COLO668 (cell line): ENCODE results near the gene SMPDL3B.

ENCODE experiments used
- DNase-seq: peaks from one replicate; lab custom pipeline; 2025; ENCODE audit not compliant: unreplicated experiment; lab: John Stamatoyannopoulos, UW

SMPDL3B gene

DNA sequence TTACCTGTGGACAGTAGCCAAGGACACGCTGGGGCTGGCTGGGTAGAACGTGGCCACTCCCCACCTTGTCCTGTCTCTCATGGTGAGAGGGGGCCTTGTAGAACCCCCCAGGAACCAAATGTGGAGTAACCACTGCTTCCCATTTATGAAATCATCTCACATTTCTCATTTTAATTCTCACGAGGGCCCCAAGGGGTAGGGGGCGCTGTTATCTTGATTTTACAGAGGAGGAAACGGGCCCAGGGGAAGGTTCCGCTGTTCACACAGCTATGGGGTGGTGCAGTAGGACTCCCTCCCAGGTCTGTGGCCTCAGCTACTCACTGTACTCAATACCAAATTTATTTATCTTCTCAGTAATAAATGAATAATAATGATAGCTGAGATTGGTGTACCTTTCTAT, 5.5 kb downstream of the SMPDL3B start:
- DNase-seq: peak; percentile 59

DNA sequence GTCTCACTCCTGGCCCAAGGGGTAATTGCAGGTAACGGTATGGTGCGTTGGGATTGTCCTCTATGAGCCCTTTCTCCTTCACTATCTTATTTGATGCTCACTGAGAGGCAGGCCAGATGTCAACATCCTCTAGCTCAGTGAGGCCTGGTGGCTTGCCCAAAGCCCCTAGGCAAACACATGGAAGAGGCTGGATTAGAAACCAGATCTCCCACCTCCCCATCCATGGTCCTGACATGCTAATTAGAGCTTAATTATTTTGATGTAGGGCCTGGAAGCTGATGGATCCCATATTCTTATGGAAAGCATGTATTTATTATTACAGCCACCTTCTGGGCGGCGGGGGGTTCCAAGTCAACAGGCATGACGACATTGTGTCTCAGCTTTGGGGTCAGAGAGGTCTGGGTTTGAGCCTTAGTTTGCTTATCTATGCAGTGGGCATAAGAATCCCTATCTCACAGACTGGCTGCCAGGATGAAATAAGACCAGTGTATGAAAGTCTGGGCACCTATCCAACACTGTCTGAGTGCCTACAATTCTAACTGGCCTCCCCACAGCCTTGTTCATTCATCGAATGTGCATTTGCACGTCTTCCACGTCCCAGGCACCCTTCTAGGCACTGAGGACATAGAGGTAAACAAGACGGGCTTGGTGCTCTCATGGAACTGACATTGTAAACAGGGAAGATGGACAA, 6.2 kb downstream of the SMPDL3B start:
- no peak for DNase-seq

- DNase-seq: no peak
These were observed 7.1 kb downstream of the SMPDL3B start for GRCh38 chr1:27941671-27942540.

GRCh38 chr1:27945020-27945419, 10.2 kb downstream of the SMPDL3B start:
- no peak for DNase-seq

DNA sequence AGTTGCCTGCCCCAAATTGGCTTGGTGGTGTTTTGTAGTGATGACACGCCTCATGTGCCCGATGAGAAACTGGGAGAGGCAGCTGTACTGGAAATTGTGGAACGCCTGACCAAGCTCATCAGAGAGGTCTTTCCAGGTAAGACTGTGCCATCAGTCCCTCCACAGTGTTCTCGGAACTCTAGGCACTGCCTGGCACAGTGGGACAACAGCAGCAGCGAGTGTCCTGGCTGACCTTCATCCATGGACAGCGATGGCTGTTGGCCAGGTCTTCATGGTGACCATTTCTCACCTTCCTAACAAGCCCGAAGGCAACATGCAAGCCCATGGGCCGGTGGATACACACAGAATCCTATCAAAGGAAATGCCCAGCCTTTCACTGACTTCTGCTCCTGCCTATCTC, 14.2 kb downstream of the SMPDL3B start:
- DNase-seq: no peak

GRCh38 chr1:27951396-27951795, 16.6 kb downstream of the SMPDL3B start:
- DNase-seq: peak; percentile 25

DNA sequence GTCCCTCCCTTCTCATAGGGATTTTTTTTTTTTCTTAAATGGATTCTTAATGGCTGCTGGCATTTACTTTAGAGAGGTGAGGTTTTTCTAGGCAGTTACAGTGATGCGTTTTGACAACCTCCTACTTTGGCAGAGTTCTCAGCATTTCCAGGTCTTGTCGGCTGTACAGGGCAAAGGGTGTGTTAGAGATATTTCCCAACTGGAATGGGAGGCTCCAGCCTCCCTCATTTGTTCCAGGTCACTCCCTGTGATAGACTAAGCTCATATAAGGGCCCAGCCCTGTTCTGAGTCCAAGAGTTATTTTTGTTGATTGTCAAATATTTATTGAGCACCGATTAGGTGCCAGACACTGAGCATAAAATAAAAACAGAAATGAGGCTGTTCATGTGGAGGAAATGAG, 17.3 kb downstream of the SMPDL3B start:
- no peak for DNase-seq

- no peak for DNase-seq
These were observed 19.4 kb downstream of the SMPDL3B start for GRCh38 chr1:27954186-27954585.

DNA sequence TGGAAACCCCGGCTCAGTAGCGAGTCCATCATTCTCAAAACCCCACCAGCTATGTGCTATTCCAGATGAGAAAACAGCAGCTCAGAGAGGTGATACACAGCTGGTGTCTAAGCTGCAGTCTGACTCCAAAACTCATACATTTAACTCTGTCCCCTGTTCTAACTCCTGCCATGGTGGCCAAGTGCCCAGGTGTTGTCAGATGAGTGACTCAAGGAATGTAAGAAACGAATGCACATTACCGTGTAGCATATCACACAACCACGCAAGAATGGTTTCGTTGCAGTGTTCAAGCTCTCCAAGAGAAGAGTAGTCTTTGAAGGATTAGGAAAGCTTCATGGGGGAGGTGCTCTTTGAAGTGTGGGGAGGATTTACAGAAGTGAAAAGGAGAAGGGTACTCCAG, 20.3 kb downstream of the SMPDL3B start:
- no peak for DNase-seq

DNA sequence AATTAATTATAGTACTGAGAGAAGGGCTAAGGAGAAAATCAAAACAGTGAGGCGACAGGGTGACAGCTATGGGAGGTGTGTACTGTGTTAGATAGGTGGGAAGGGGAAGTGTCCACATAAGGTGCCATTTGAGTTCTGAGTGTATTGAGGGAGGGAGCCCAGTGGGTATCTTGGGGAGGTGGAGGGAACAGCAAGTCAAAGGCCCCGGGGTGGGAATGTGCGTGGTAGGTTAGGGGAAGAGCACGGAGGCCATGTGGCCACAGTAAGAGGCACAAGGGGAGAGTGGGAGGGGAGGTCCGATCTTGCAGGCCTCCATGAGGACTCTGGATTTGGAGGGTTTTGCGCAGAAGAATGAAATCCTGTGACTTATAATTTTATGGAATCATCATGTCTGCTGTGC, 22.0 kb downstream of the SMPDL3B start:
- DNase-seq: no peak

DNA sequence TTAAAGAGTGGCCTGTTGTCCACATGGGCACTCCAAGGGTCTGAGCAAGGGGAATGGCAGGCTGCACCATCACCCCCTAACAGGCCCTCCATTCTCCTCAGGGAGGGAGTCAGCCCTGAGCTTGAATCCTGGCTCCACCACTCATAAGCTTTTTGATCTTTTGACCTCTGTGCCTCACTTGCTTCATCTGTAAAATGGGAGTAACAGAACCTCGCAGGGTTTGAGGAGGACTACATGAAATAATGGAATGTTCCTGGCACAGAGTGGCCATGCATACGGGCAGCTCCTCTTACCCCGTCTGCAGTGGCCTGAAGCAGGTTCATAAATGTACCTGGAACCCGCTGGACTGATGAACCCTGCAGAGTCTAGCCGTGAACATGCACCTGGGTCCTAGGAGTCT, 22.9 kb downstream of the SMPDL3B start:
- no peak for DNase-seq

DNA sequence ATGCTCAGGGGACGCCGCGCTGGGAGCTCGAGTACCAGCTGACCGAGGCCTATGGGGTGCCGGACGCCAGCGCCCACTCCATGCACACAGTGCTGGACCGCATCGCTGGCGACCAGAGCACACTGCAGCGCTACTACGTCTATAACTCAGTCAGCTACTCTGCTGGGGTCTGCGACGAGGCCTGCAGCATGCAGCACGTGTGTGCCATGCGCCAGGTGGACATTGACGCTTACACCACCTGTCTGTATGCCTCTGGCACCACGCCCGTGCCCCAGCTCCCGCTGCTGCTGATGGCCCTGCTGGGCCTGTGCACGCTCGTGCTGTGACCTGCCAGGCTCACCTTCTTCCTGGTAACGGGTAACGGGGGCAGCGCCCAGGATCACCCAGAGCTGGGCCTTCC, 23.7 kb downstream of the SMPDL3B start:
- peak; percentile 46 for DNase-seq

GRCh38 chr1:27959792-27960603, 25.2 kb downstream of the SMPDL3B start, which contains the start of gene XKR8:
Gene XKR8 (plus strand): TSS chr1:27959973. CDS start chr1:27960070, 97 bp downstream.
- peak; percentile 94 for DNase-seq

DNA sequence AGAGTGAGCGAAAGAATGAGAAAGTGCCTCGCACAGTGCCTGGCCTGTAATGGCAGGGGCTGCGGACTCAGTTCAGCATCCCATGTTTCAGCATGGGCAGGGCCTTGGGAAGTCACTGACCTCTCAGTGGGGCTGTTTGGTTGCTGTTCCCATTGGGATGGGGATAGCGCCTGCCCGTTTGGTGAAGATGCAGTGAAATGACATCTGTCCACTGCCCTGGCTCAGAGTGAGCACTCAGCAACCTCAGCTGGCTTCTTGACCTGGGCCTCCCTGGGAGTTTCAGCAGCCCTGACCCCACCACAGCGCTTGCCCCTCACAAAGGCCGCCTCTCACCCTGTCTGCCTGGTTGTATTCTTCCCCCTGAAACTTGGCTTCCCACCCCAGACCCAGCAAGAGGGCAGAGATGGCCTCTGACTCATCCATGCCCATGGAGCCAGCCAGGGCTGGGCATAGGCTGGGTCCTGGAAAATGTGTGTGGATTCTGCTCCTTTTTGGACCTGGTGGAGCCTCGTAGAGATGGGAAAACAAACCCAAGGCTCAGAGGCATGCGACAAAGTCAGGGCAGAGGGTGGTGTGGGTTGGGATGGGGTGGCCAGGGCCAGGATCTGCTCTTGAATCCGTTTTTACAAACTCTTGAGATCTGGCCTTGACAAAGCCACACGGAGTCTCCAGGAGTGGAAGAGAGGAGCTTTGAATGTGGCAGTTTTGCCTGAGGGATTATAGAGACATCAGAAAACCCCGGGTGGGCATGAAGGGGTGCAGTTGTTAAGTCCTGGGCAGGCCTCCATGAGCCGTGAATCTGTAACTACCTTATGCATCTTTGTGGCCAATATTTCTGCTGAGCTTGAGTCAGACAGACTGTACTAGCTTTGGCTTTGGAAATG, 26.2 kb downstream of the SMPDL3B start:
- no peak for DNase-seq

DNA sequence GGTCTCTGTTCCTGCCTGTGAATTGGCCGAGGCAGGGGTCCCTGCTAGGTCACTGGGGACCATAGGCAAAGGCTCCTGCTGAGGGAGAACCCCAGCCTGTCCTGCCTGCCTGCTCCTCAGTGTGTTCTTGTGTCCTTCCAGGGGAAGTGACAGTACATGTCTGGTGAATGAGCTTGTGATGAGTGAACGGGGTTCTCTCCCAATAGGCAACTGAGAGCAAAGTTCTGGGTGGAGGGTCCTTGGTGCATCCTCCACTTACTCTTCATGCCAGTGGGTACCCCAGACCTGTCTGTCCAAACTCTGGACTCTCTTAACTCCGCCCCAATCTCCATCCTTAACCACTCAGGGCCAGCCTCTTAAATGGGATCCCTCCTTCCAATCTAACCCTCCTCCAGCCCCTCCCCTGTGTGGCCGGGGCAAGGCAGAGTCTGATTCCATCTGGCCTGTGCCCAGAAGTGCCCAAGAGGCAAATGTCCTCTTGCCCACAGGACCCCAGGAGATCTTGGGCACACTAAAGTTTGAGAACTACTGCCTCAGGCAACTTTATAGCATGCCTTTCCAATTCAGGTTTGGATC, 26.9 kb downstream of the SMPDL3B start:
- DNase-seq: no peak

- no peak for DNase-seq
These were observed 28.6 kb downstream of the SMPDL3B start for GRCh38 chr1:27963393-27963792.

GRCh38 chr1:27966402-27967105, 31.8 kb downstream of the SMPDL3B start:
- no peak for DNase-seq

GRCh38 chr1:27967106-27967883, 32.5 kb downstream of the SMPDL3B start:
- no peak for DNase-seq
